Ovary (tissue), 3 donors: ENCODE measurements around the gene HMCES.

Experiments used
- EP300 ChIP-seq: sonication (generic); formaldehyde crosslinking; IDR thresholded peaks from one replicate; pipeline ENCODE4 v1.6.1; 2017; ENCODE audit warnings: antibody characterized with exemption
- POLR2A ChIP-seq: fragments of 450-650 bp; IDR thresholded peaks from one replicate; pipeline ENCODE4 v1.6.1; 2017; ENCODE audit warnings: antibody characterized with exemption, mild to moderate bottlenecking, moderate library complexity
- TF ChIP-seq, protein P1 (sequence below), 3 donors: fragments of 450-650 bp in 2 of 3; fragments of 200-600 bp in 1 of 3; IDR thresholded peaks; one replicate each; pipeline versions ENCODE4 v1.5.1 to v1.8.0; 2016 to 2022; ENCODE audit warnings: antibody characterized with exemption in 3 of 3, mild to moderate bottlenecking in 1 of 3
- donor health status: DM: no; HTN: no; CAD: no.

DNA sequence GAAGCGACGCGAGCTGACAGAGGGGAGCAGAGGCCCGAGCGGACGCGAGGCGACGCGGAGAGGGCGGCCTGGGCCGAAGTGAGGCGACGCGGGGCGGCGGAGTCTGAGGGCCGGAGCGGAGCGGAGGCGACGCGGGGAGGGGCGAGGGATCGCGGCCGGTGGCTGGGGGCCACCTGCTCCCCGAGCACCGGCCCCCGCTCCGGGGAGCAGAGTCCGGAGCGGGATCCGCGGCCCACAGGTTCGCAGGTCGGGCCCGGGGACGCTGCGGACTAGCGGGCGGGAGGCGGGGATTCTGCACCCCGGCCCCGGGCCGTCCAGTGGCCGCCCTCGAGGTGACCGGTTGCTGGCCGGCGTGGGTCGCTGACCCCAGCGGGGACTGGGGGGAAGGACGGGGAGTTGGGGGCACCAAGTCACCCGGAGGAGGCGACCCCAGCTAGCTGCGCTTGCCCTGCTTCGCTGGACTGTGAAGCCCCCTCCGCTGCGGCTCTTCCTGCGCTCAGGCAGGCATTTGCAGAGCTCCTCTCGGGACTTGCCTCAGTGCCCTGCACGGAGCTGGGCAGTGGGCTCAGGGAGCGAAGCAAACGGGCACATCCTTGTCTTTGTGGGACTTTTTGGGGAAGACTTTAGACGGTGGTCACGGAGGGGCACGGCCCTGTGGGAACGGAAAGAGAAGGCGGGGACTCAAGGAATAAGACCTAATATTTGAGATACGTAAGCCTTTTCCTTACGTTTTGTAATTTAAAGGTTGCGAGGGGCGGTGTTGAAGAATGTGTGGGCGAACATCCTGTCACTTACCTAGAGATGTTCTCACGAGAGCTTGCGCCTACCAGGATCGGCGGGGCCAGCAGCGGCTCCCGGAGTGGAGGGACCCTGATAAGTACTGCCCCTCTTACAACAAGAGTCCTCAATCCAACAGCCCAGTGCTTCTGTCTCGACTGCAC lies 566 bp downstream of the HMCES start:
- TF ChIP-seq EP300 (no peak), POLR2A (no peak)
- TF ChIP-seq, protein P1, sequence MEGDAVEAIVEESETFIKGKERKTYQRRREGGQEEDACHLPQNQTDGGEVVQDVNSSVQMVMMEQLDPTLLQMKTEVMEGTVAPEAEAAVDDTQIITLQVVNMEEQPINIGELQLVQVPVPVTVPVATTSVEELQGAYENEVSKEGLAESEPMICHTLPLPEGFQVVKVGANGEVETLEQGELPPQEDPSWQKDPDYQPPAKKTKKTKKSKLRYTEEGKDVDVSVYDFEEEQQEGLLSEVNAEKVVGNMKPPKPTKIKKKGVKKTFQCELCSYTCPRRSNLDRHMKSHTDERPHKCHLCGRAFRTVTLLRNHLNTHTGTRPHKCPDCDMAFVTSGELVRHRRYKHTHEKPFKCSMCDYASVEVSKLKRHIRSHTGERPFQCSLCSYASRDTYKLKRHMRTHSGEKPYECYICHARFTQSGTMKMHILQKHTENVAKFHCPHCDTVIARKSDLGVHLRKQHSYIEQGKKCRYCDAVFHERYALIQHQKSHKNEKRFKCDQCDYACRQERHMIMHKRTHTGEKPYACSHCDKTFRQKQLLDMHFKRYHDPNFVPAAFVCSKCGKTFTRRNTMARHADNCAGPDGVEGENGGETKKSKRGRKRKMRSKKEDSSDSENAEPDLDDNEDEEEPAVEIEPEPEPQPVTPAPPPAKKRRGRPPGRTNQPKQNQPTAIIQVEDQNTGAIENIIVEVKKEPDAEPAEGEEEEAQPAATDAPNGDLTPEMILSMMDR (IDR thresholded peaks at IDR 0.05) = no peak
